HCT116 (cell line): Measurements from ENCODE around the gene ZFP36L2. TPM values are rescaled to one million over a fixed set of nuclear protein-coding genes. Genes with fewer than 3 reads are reported as not detected.

Source experiments
- ATAC-seq: fragments of 200-7000 bp; cut with Tn5 transposase; 2 replicates; pipeline ENCODE4 v1.9.1; 2020; ENCODE audit warnings: mild to moderate bottlenecking, moderate library complexity
- BruUV-seq: library from RNA; stranded (reverse); fragments of 400-500 nt; replicated peaks from 2 replicates; lab custom pipeline; 2021; lab: Mats Ljungman, UMichigan
- CTCF ChIA-PET: fragments of 300-600 bp; sonication (Branson Sonifier 250); formaldehyde crosslinking; loops from one replicate; lab custom pipeline; 2021; ENCODE audit warnings: antibody characterized with exemption; lab: Charles Lee
- POLR2A ChIA-PET: fragments of 300-600, 350-600 bp; sonication (Branson Sonifier 250); formaldehyde crosslinking; loops from one replicate; lab custom pipeline; 2021; ENCODE audit warnings: antibody characterized with exemption; lab: Charles Lee
- RAD21 ChIA-PET, 2 experiments: fragments of 300-600 bp; sonication (Branson Sonifier 250); formaldehyde crosslinking; loops; one replicate each; lab custom pipeline; 2023; ENCODE audit warnings: low total read pairs in 2 of 2; ENCODE audit not compliant: uncharacterized antibody in 2 of 2, unreplicated experiment in 2 of 2, low non-redundant PET in 1 of 2; lab: Charles Lee
- DNase-seq: peaks from one replicate; pipeline ENCODE4 v3.0.0-alpha.2; 2010; ENCODE audit warnings: low read depth, low spot score
- H2AFZ ChIP-seq: fragments of 200-600 bp; shearing (Covaris generic), sonication (generic); 2 replicates; pipeline ENCODE4 v1.6.1; 2017; ENCODE audit warnings: low read depth, mixed run types, mixed read lengths, antibody characterized with exemption, low read length; ENCODE audit not compliant: poor library complexity, severe bottlenecking
- H3K27ac ChIP-seq: 2 replicates; pipeline ENCODE4 v1.5.1; 2012; ENCODE audit warnings: low read depth, low read length
- H3K27me3 ChIP-seq: fragments of 200-600 bp; sonication (generic); 2 replicates; pipeline ENCODE4 v1.6.1; 2016; ENCODE audit warnings: mixed run types, low read length, mixed read lengths; ENCODE audit not compliant: insufficient read depth
- H3K36me3 ChIP-seq, 2 experiments: fragments of 200-500 bp in 1 of 2; fragments of 200-600 bp in 1 of 2; sonication (Bioruptor generic) in 1 of 2; sonication (generic) in 1 of 2; 2 replicates each; pipeline versions ENCODE4 v1.5.1 to v1.6.1; 2014 to 2016; ENCODE audit warnings: low read length in 2 of 2, inconsistent platforms in 1 of 2, mixed read lengths in 1 of 2, mixed run types in 1 of 2; ENCODE audit not compliant: insufficient read depth in 2 of 2, control insufficient read depth in 1 of 2
- H3K4me1 ChIP-seq, 2 experiments: fragments of 200-600 bp in 1 of 2; sonication (generic) in 1 of 2; 2 replicates each; pipeline versions ENCODE4 v1.5.1 to v1.6.1; 2012 to 2017; ENCODE audit warnings: low read length in 2 of 2, inconsistent platforms in 1 of 2, mild to moderate bottlenecking in 1 of 2, mixed read lengths in 1 of 2, mixed run types in 1 of 2, moderate library complexity in 1 of 2; ENCODE audit not compliant: insufficient read depth in 2 of 2, control insufficient read depth in 1 of 2
- H3K4me2 ChIP-seq: fragments of 200-600 bp; sonication (generic); 2 replicates; pipeline ENCODE4 v1.6.1; 2017; ENCODE audit warnings: mixed run types, low read length, mixed read lengths
- H3K4me3 ChIP-seq, 2 experiments: fragments of 200-600 bp in 1 of 2; sonication (generic) in 1 of 2; replicated peaks in 1 of 2; 2 replicates each; pipeline ENCODE4 v1.5.1; 2011 to 2016; ENCODE audit warnings: low read length in 2 of 2, control low read depth in 1 of 2, low read depth in 1 of 2, mild to moderate bottlenecking in 1 of 2, mixed read lengths in 1 of 2, mixed run types in 1 of 2
- H3K79me2 ChIP-seq: fragments of 200-600 bp; sonication (generic); 2 replicates; pipeline ENCODE4 v1.6.1; 2017; ENCODE audit warnings: mild to moderate bottlenecking, mixed run types, low read length, moderate library complexity, mixed read lengths; ENCODE audit not compliant: insufficient read depth
- H3K9ac ChIP-seq: fragments of 200-600 bp; sonication (generic); 2 replicates; pipeline ENCODE4 v1.6.1; 2016; ENCODE audit warnings: low read length, mixed read lengths
- H3K9me2 ChIP-seq: fragments of 200-600 bp; sonication (generic), shearing (Covaris generic); 2 replicates; pipeline ENCODE4 v1.6.1; 2017; ENCODE audit warnings: mixed run types, mild to moderate bottlenecking, moderate library complexity; ENCODE audit not compliant: insufficient read depth
- H3K9me3 ChIP-seq, 2 experiments: fragments of 200-500 bp in 1 of 2; fragments of 200-600 bp in 1 of 2; sonication (Bioruptor generic) in 1 of 2; sonication (generic) in 1 of 2; 2 replicates each; pipeline ENCODE4 v1.6.1; 2014 to 2017; ENCODE audit warnings: low read length in 2 of 2, mixed read lengths in 2 of 2, inconsistent platforms in 1 of 2, low read depth in 1 of 2, mild to moderate bottlenecking in 1 of 2, mixed run types in 1 of 2, moderate library complexity in 1 of 2; ENCODE audit not compliant: control insufficient read depth in 1 of 2, insufficient read depth in 1 of 2
- H4K20me1 ChIP-seq: fragments of 200-600 bp; sonication (generic), shearing (Covaris generic); 2 replicates; pipeline ENCODE4 v1.6.1; 2017; ENCODE audit warnings: mixed run types, mild to moderate bottlenecking, moderate library complexity; ENCODE audit not compliant: insufficient read depth
- EGR1 ChIP-seq: IDR thresholded peaks from 2 replicates; pipeline ENCODE4 v1.6.1; 2012; ENCODE audit warnings: low read depth
- MAX ChIP-seq: IDR thresholded peaks from 2 replicates; pipeline ENCODE4 v1.6.1; 2012
- SIN3A ChIP-seq: IDR thresholded peaks from 2 replicates; pipeline ENCODE4 v1.6.1; 2012; ENCODE audit warnings: low read depth
- YY1 ChIP-seq: IDR thresholded peaks from 2 replicates; pipeline ENCODE4 v1.6.1; 2011; ENCODE audit warnings: low read length, low read depth, moderate library complexity, mild to moderate bottlenecking; ENCODE audit not compliant: insufficient replicate concordance; ENCODE audit errors: extremely low read depth
- intact Hi-C: fragments of 100-400 bp; cut with micrococcal nuclease; formaldehyde crosslinking; loops from 2 replicates; pipeline ENCODE4 v1.10.0; 2022
- total RNA-seq: library from RNA; stranded (reverse); gene quantifications from one replicate; pipeline ENCODE4 v1.2.1, GENCODE V29; 2021; ENCODE audit not compliant: unreplicated experiment

ZFP36L2 gene
- total RNA-seq, 1 experiment from 2014 or later, result 30.3 TPM

- Histone ChIP-seq H3K27ac (no peak overlapping the region), H3K36me3 (no peaks in the 10 kb centered on the region), H3K27me3 (no peaks in the 10 kb centered on the region), H3K4me2 (no peak overlapping the region), H3K4me1 (peaks cover 39 to 46% of the 10 kb centered on the region in 2 experiments), H3K9me2 (no peaks in the 10 kb centered on the region), H3K9ac (no peak overlapping the region), H3K9me3 (no peaks in the 10 kb centered on the region), H2AFZ (no peak overlapping the region), H3K4me3 (no peak overlapping the region), H3K79me2 (no peaks in the 10 kb centered on the region), H4K20me1 (no peaks in the 10 kb centered on the region)
- no peak for DNase-seq
- no peak for ATAC-seq
- TF ChIP-seq SIN3A (no peak), EGR1 (no peak)
- RAD21 ChIA-PET, result no interaction called here
- BruUV-seq, result no TSS peak
- POLR2A ChIA-PET, result no interaction called here
- CTCF ChIA-PET, result interaction anchor here (0.7 kb wide), 1 partner anchor 27 kb away, joined by 3 read pairs; no protein-coding TSS in a partner anchor
- intact Hi-C loops, result no loop called here
Measured at GRCh38 chr2:43197588-43197896, 28.9 kb downstream of the ZFP36L2 start.

- H2AFZ ChIP-seq, result no peak overlapping the region
- H3K9ac ChIP-seq, result no peak overlapping the region
- no peaks in the 10 kb centered on the region for H3K79me2 ChIP-seq
- no peaks in the 10 kb centered on the region for H3K36me3 ChIP-seq
- H3K9me2 ChIP-seq, result no peaks in the 10 kb centered on the region
- no peaks in the 10 kb centered on the region for H3K9me3 ChIP-seq
- peaks cover 39 to 50% of the 10 kb centered on the region in 2 experiments for H3K4me1 ChIP-seq
- CTCF ChIA-PET, result interaction anchor here (0.7 kb wide), 1 partner anchor 27 kb away, joined by 3 read pairs; no protein-coding TSS in a partner anchor
- H4K20me1 ChIP-seq, result no peaks in the 10 kb centered on the region
- H3K27ac ChIP-seq, result no peak overlapping the region
- no peak overlapping the region for H3K4me3 ChIP-seq
- no peaks in the 10 kb centered on the region for H3K27me3 ChIP-seq
- TF ChIP-seq YY1 (no peak), MAX (no peak)
- POLR2A ChIA-PET, result no interaction called here
- no peak overlapping the region for H3K4me2 ChIP-seq
- ATAC-seq, result no peak
- intact Hi-C loops, result no loop called here
- RAD21 ChIA-PET, result no interaction called here
- BruUV-seq, result no TSS peak
- no peak for DNase-seq
Measured at GRCh38 chr2:43196768-43197587, 29.4 kb downstream of the ZFP36L2 start.
